DOHH2 (cell line): ENCODE measurements around the gene SH3RF2.

ENCODE experiments used
- CTCF ChIP-seq: fragments of 200-600 bp; sonication (generic); IDR thresholded peaks from one replicate; pipeline ENCODE4 v1.5.1; 2014; ENCODE audit warnings: antibody characterized with exemption, mild to moderate bottlenecking, low read depth, low read length; ENCODE audit not compliant: poor library complexity, severe bottlenecking
- EZH2phosphoT487 ChIP-seq: fragments of 200-600 bp; sonication (generic); IDR thresholded peaks from 2 replicates; pipeline ENCODE4 v1.6.1; 2017; ENCODE audit warnings: borderline replicate concordance, mild to moderate bottlenecking, antibody characterized with exemption, low read length, moderate library complexity, mixed read lengths

- no peak for TF ChIP-seq CTCF
- TF ChIP-seq EZH2phosphoT487 = no peak
Observed at GRCh38 chr5:145981589-145982571, 45.5 kb downstream of the SH3RF2 start.
